ENCODE measurements around the gene KCNA5. TPM values are rescaled to one million over a fixed set of nuclear protein-coding genes. Genes with fewer than 3 reads are reported as not detected.
A peak's percentile ranks its signal among the peaks of the same experiment; 100 is the strongest.

Gene KCNA5
- total and polyA plus RNA-seq, 4 donors = 2.9 to 9.2 (median 5.3) TPM

DNA sequence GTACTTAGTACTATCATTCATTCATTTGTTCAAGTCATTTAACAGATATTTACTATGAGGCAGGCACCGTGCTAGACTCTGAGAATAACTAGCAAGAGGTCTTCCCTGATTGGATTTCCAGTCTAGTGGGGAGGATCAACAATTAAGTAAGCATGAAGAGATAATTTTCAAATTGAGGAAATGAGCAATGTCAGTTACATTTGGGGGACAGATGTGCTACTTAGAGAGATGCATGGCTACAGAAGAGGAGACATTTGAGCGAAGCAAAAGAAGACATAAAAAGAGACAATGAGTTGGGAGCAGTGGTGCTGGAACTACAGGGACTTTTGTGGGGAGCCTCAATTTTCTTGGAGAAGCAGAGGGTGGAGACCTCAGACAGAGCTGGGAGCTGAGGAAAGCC is 7.7 kb downstream of the KCNA5 start:
- no peaks in the 10 kb centered on the region for H3K9me3 ChIP-seq (ENCODE audit: control insufficient read depth, insufficient read depth, low read length)
- 83% methylated on average over 1 of the region's 2 CpGs for WGBS (ENCODE audit: insufficient coverage)
- H3K4me3 ChIP-seq (ENCODE audit: low read depth, low read length) = no peak overlapping the region
- H3K36me3 ChIP-seq (ENCODE audit: control insufficient read depth, insufficient read depth, low read length) = no peaks in the 10 kb centered on the region
- no peaks in the 10 kb centered on the region for H3K27me3 ChIP-seq (ENCODE audit: control insufficient read depth, insufficient read depth, low read length)
- no peak overlapping the region for H3K27ac ChIP-seq (ENCODE audit: low read depth, low read length)
- H3K4me1 ChIP-seq (ENCODE audit: control insufficient read depth, insufficient read depth, low read length) = peaks cover 14% of the 10 kb centered on the region
- DNase-seq (ENCODE audit: low read depth in 4 of 6, low spot score in 6 of 6) = no peak

DNA sequence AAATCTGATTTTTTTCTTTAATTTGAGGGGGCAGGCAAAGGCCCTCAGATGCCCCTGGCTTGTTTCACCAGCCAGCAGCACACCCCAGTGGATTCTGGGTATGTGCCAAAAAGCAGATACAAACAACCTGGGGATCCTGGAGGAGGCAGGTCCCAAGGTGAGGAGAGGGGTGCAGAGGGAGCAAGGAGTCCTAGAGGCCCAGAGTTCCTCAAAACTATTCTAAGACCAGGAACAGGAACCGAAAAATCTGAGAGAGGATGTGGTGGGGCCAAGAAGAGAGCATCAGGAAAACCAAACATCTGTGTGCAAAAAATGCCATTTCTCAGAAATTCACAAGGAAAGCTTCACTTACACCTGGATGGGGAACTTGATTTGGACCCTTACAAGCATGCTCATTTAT is 8.2 kb downstream of the KCNA5 start:
- no CpG with 5 or more reads among the region's 1 CpG for WGBS (ENCODE audit: insufficient coverage)
- Histone ChIP-seq H3K9me3 (ENCODE audit: control insufficient read depth, insufficient read depth, low read length) (no peaks in the 10 kb centered on the region), H3K4me1 (ENCODE audit: control insufficient read depth, insufficient read depth, low read length) (peaks cover 11% of the 10 kb centered on the region), H3K36me3 (ENCODE audit: control insufficient read depth, insufficient read depth, low read length) (no peaks in the 10 kb centered on the region), H3K27me3 (ENCODE audit: control insufficient read depth, insufficient read depth, low read length) (no peaks in the 10 kb centered on the region), H3K27ac (ENCODE audit: low read depth, low read length) (no peak overlapping the region), H3K4me3 (ENCODE audit: low read depth, low read length) (no peak overlapping the region)
- no peak for DNase-seq (ENCODE audit: low read depth in 4 of 6, low spot score in 6 of 6)

DNA sequence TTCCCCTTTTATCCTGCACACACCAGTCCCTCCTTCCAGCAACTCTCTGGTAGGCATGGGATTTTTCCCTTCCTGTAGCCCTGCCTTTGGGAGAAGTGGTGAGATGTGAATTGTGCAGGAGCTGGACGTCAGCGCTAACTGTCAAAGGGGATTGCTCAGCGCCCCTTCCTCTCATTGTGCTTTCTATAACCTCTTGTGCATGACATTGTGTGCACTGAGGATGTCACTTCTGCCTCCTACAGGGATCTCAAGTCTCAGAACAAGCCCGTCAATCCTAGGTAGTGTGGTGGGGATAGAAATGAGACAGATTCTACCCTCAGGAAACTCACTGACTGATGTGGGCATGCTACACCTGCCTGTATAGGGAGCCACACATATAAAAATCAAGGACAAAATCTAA is 8.7 kb downstream of the KCNA5 start:
- H3K4me3 ChIP-seq (ENCODE audit: low read depth, low read length) = no peak overlapping the region
- no peaks in the 10 kb centered on the region for H3K9me3 ChIP-seq (ENCODE audit: control insufficient read depth, insufficient read depth, low read length)
- H3K4me1 ChIP-seq (ENCODE audit: control insufficient read depth, insufficient read depth, low read length) = peaks cover 7% of the 10 kb centered on the region
- no CpG with 5 or more reads among the region's 4 CpGs for WGBS (ENCODE audit: insufficient coverage)
- DNase-seq (ENCODE audit: low read depth in 4 of 6, low spot score in 6 of 6) = no peak
- H3K27me3 ChIP-seq (ENCODE audit: control insufficient read depth, insufficient read depth, low read length) = no peaks in the 10 kb centered on the region
- no peaks in the 10 kb centered on the region for H3K36me3 ChIP-seq (ENCODE audit: control insufficient read depth, insufficient read depth, low read length)
- no peak overlapping the region for H3K27ac ChIP-seq (ENCODE audit: low read depth, low read length)

DNA sequence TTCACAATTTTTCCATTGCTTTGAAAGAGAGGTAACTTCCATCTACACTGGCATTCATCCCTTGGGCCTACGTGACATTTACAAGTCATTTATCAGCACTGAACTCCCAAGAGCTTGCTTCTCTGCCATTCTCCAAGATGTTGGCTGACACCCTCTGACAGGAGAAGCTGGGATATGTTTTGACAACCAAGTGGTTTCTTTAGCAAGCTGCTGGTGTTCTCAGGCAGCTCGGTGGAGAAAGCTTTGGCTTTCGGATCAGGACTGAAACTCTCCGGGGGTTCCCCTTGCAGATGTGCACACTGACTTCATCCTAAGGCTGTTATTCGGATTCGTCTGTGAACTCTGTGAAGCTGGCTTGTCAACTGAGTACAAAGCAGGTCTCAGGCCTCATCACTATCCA is 15.7 kb downstream of the KCNA5 start:
- Histone ChIP-seq H3K36me3 (ENCODE audit: control insufficient read depth, insufficient read depth, low read length) (no peaks in the 10 kb centered on the region), H3K27ac (ENCODE audit: low read depth, low read length) (no peak overlapping the region), H3K27me3 (ENCODE audit: control insufficient read depth, insufficient read depth, low read length) (no peaks in the 10 kb centered on the region), H3K9me3 (ENCODE audit: control insufficient read depth, insufficient read depth, low read length) (no peaks in the 10 kb centered on the region), H3K4me1 (ENCODE audit: control insufficient read depth, insufficient read depth, low read length) (no peaks in the 10 kb centered on the region), H3K4me3 (ENCODE audit: low read depth, low read length) (no peak overlapping the region)
- 49% methylated on average over 6 of the region's 6 CpGs for WGBS (ENCODE audit: insufficient coverage)
- peak in 1 of 6 donors; percentile 29 for DNase-seq (ENCODE audit: low read depth in 4 of 6, low spot score in 6 of 6)

DNA sequence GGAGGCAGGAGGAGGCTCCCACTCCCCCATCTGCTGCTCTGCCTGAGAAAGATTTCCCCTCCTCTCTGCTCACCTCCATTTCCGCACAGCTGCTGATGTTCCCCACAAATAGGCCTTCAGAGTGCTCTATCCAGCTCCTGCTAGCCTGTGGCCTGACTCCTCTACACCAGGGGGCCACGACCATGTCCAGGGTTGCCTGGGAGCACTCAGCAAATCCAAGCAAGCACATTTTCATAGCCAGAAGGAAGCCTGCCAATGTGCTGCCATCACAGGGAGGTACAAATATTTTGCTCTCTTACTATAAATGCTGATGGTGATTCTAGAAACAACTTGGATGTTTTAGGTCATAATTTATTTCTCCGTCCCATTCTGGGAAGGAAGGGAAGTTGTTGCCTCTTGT is 17.3 kb downstream of the KCNA5 start:
- Histone ChIP-seq H3K36me3 (ENCODE audit: control insufficient read depth, insufficient read depth, low read length) (no peaks in the 10 kb centered on the region), H3K27me3 (ENCODE audit: control insufficient read depth, insufficient read depth, low read length) (no peaks in the 10 kb centered on the region), H3K9me3 (ENCODE audit: control insufficient read depth, insufficient read depth, low read length) (no peaks in the 10 kb centered on the region), H3K4me1 (ENCODE audit: control insufficient read depth, insufficient read depth, low read length) (no peaks in the 10 kb centered on the region), H3K27ac (ENCODE audit: low read depth, low read length) (no peak overlapping the region), H3K4me3 (ENCODE audit: low read depth, low read length) (no peak overlapping the region)
- 59% methylated on average over 2 of the region's 3 CpGs for WGBS (ENCODE audit: insufficient coverage)
- no peak for DNase-seq (ENCODE audit: low read depth in 4 of 6, low spot score in 6 of 6)

DNA sequence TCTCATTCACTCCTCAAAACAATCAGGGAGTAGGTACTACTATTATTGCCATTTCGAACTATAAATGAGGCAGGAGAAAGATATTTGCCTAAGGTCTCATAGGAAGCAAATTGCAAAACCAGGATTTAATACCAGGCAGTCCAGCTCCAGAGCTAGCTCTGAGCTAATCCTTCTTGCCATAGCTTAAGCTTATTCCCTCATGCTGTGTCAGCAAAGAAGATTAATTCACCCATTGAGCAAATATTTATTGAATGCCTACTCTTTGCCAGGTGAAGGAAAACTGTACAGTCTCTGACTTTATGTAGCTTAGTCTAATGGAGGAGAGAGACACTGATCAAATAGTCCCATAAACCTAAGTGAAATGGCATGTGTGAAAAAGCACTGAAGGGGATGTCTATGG is 19.5 kb downstream of the KCNA5 start:
- Histone ChIP-seq H3K27me3 (ENCODE audit: control insufficient read depth, insufficient read depth, low read length) (no peaks in the 10 kb centered on the region), H3K4me1 (ENCODE audit: control insufficient read depth, insufficient read depth, low read length) (no peaks in the 10 kb centered on the region), H3K27ac (ENCODE audit: low read depth, low read length) (no peak overlapping the region), H3K9me3 (ENCODE audit: control insufficient read depth, insufficient read depth, low read length) (no peaks in the 10 kb centered on the region), H3K4me3 (ENCODE audit: low read depth, low read length) (no peak overlapping the region), H3K36me3 (ENCODE audit: control insufficient read depth, insufficient read depth, low read length) (no peaks in the 10 kb centered on the region)
- no CpG with 5 or more reads among the region's 1 CpG for WGBS (ENCODE audit: insufficient coverage)
- no peak for DNase-seq (ENCODE audit: low read depth in 4 of 6, low spot score in 6 of 6)

DNA sequence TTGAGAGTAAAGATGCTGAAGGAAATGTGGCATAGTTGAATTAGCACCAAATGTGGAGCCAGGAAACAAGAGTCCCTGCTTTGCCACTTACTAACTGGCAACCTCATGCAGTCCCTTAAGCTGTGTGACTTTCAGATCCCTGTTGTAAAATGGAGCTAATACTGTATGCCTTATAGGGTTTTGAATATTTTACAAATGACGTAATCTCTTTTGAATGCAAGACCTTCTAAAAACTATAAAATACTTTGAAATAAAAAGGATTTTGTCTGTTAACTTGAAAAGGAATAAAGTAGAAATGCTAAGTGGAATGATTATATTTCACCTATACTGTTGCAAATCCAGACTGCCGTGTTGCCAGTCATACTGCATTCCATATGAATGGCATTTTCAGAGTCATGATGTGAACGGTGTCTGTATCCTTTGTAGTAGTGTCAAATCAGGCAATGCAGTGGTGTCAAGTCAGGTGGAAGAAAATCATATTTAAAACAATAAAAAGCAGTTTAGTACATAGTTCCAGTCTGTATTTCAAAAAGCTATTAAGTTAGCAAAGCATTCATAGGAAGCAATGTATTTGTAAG is 21.3 kb downstream of the KCNA5 start:
- Histone ChIP-seq H3K27ac (ENCODE audit: low read depth, low read length) (no peak overlapping the region), H3K27me3 (ENCODE audit: control insufficient read depth, insufficient read depth, low read length) (no peaks in the 10 kb centered on the region), H3K9me3 (ENCODE audit: control insufficient read depth, insufficient read depth, low read length) (no peaks in the 10 kb centered on the region), H3K4me1 (ENCODE audit: control insufficient read depth, insufficient read depth, low read length) (no peaks in the 10 kb centered on the region), H3K36me3 (ENCODE audit: control insufficient read depth, insufficient read depth, low read length) (no peaks in the 10 kb centered on the region), H3K4me3 (ENCODE audit: low read depth, low read length) (no peak overlapping the region)
- no peak for DNase-seq (ENCODE audit: low read depth in 4 of 6, low spot score in 6 of 6)
- no CpG with 5 or more reads among the region's 3 CpGs for WGBS (ENCODE audit: insufficient coverage)

DNA sequence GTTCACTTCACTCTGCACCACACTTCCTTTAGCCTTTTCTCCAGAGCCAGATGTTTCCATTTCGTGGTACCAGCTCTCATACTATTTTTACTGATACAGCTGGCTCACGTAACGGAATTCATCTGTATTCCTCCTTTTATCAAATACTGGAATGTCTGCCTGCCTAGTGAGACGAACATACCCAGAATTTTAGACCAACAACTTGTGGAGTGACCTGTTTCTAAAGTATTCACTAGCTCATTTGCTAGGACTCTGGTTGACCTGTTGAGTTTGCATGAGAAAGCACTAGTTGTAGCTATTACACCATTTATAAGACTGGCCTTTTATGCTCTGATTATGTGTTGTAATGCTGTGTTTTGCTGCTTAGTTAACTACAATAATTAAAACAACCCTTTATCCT is 22.6 kb downstream of the KCNA5 start:
- Histone ChIP-seq H3K27me3 (ENCODE audit: control insufficient read depth, insufficient read depth, low read length) (no peaks in the 10 kb centered on the region), H3K27ac (ENCODE audit: low read depth, low read length) (no peak overlapping the region), H3K4me3 (ENCODE audit: low read depth, low read length) (no peak overlapping the region), H3K9me3 (ENCODE audit: control insufficient read depth, insufficient read depth, low read length) (no peaks in the 10 kb centered on the region), H3K4me1 (ENCODE audit: control insufficient read depth, insufficient read depth, low read length) (no peaks in the 10 kb centered on the region), H3K36me3 (ENCODE audit: control insufficient read depth, insufficient read depth, low read length) (no peaks in the 10 kb centered on the region)
- no peak for DNase-seq (ENCODE audit: low read depth in 4 of 6, low spot score in 6 of 6)
- 96% methylated on average over 4 of the region's 4 CpGs for WGBS (ENCODE audit: insufficient coverage)

DNA sequence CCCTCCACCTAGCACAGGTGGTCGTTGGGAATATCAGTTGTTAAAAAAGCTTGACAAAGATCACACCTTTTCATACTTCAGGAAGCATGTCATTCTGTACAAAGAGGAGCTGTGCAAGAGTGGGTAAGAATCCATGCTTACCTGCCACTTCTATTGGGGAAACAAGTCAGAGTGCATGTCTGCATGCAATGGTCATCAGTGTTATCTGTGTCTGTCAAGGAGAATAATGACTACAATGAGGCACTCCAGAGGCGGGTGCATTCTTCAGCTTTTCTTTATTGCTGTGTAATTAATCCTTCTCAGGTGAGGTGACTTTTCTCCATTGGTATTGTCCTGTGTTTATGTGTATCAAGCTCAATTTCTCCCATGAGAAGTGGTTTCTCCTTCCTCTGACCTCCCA is 24.4 kb downstream of the KCNA5 start:
- Histone ChIP-seq H3K4me3 (ENCODE audit: low read depth, low read length) (no peak overlapping the region), H3K27me3 (ENCODE audit: control insufficient read depth, insufficient read depth, low read length) (no peaks in the 10 kb centered on the region), H3K9me3 (ENCODE audit: control insufficient read depth, insufficient read depth, low read length) (no peaks in the 10 kb centered on the region), H3K4me1 (ENCODE audit: control insufficient read depth, insufficient read depth, low read length) (no peaks in the 10 kb centered on the region), H3K36me3 (ENCODE audit: control insufficient read depth, insufficient read depth, low read length) (no peaks in the 10 kb centered on the region), H3K27ac (ENCODE audit: low read depth, low read length) (no peak overlapping the region)
- DNase-seq (ENCODE audit: low read depth in 4 of 6, low spot score in 6 of 6) = no peak
- no CpG with 5 or more reads among the region's 2 CpGs for WGBS (ENCODE audit: insufficient coverage)

DNA sequence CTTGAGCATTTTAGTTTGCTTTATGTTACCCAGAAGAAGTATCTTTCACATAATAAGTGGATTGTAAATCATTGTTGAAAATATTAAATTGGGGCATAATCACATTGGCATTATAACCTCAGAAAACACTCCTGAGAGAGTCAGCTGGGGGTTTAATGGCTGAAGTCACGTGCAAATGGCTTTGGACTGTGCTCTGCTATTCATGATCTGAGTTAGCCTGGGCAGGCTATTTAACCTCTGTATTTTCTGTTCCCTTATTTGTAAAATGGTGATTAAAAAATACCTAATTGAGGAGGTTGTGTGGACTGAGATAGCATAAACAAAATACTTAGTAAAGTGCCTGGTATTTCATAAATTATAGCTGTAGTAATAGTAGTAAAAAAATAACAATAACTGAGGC is 24.9 kb downstream of the KCNA5 start:
- peak in 1 of 6 donors; percentile 43 for DNase-seq (ENCODE audit: low read depth in 4 of 6, low spot score in 6 of 6)
- Histone ChIP-seq H3K36me3 (ENCODE audit: control insufficient read depth, insufficient read depth, low read length) (no peaks in the 10 kb centered on the region), H3K9me3 (ENCODE audit: control insufficient read depth, insufficient read depth, low read length) (no peaks in the 10 kb centered on the region), H3K4me1 (ENCODE audit: control insufficient read depth, insufficient read depth, low read length) (no peaks in the 10 kb centered on the region), H3K27ac (ENCODE audit: low read depth, low read length) (no peak overlapping the region), H3K4me3 (ENCODE audit: low read depth, low read length) (no peak overlapping the region), H3K27me3 (ENCODE audit: control insufficient read depth, insufficient read depth, low read length) (no peaks in the 10 kb centered on the region)
- WGBS (ENCODE audit: insufficient coverage) = no CpG with 5 or more reads among the region's 1 CpG

Measured in spinal cord (tissue), 10 donors.